HFF-Myc (cell line): ENCODE results near the gene COL1A2.
A peak's percentile ranks its signal among the peaks of the same experiment; 100 is the strongest.

ENCODE experiments used
- DNase-seq: peaks from one replicate; pipeline ENCODE4 v3.0.0-alpha.2; 2011; ENCODE audit warnings: low read depth; ENCODE audit errors: extremely low read depth
- H3K4me3 ChIP-seq: replicated peaks from 2 replicates; pipeline ENCODE4 v1.5.1; 2011; ENCODE audit warnings: low read depth, mild to moderate bottlenecking, control low read depth, low read length
- CTCF ChIP-seq: IDR thresholded peaks from 2 replicates; pipeline ENCODE4 v1.5.1; 2012; ENCODE audit warnings: mild to moderate bottlenecking, low read depth, low read length, control low read depth; ENCODE audit errors: missing control alignments

COL1A2 gene

GRCh38 chr7:94436018-94436604 lies 41.4 kb downstream of the COL1A2 start:
- H3K4me3 ChIP-seq = no peak overlapping the region
- TF ChIP-seq CTCF = peak; percentile 75
- peak; percentile 72 for DNase-seq

- no peak for TF ChIP-seq CTCF
- no peak for DNase-seq
- H3K4me3 ChIP-seq = no peak overlapping the region
Observed at GRCh38 chr7:94436700-94437099, 42.0 kb downstream of the COL1A2 start.

GRCh38 chr7:94439893-94440381 lies 45.2 kb downstream of the COL1A2 start:
- H3K4me3 ChIP-seq = no peak overlapping the region
- DNase-seq = no peak
- TF ChIP-seq CTCF = no peak

GRCh38 chr7:94440451-94441039 lies 45.9 kb downstream of the COL1A2 start:
- no peak for TF ChIP-seq CTCF
- DNase-seq = no peak
- H3K4me3 ChIP-seq = no peak overlapping the region

- no peak for TF ChIP-seq CTCF
Observed at GRCh38 chr7:94441138-94441537, 46.4 kb downstream of the COL1A2 start.

GRCh38 chr7:94442639-94443038 lies 47.9 kb downstream of the COL1A2 start:
- DNase-seq = no peak
- TF ChIP-seq CTCF = no peak
- no peak overlapping the region for H3K4me3 ChIP-seq

More at GRCh38 chr7:94441138-94441537, 46.4 kb downstream of the COL1A2 start:
- H3K4me3 ChIP-seq = no peak overlapping the region
- DNase-seq = no peak
